GM10266 (cell line): ENCODE data around the gene BUB3.

Experiments
- DNase-seq: peaks from one replicate; pipeline ENCODE4 v3.0.0; 2012; ENCODE audit errors: extremely low spot score
- CTCF ChIP-seq: IDR thresholded peaks from 2 replicates; pipeline ENCODE4 v1.5.1; 2012; ENCODE audit warnings: mild to moderate bottlenecking, low read depth; ENCODE audit not compliant: control insufficient read depth, insufficient read depth; ENCODE audit errors: missing control alignments

Gene BUB3

GRCh38 chr10:123132576-123133477, 21.4 kb upstream of the BUB3 start:
- peak; percentile 94 for TF ChIP-seq CTCF
- peak; percentile 92 for DNase-seq

- DNase-seq = no peak
- TF ChIP-seq CTCF = no peak
Observed at GRCh38 chr10:123133541-123134342, 20.5 kb upstream of the BUB3 start.

- no peak for TF ChIP-seq CTCF
- peak; percentile 32 for DNase-seq
Observed at GRCh38 chr10:123134343-123134914, 19.8 kb upstream of the BUB3 start.

GRCh38 chr10:123134915-123135414, 19.2 kb upstream of the BUB3 start:
- peak; percentile 62 for DNase-seq
- no peak for TF ChIP-seq CTCF

GRCh38 chr10:123135415-123136141, 18.6 kb upstream of the BUB3 start, which contains the start of gene HMX3:
Gene HMX3, plus strand, starts transcription at chr10:123135970. Its CDS starts 81 bp downstream, at chr10:123136051.
- no peak for TF ChIP-seq CTCF
- peak; percentile 90 for DNase-seq

GRCh38 chr10:123136221-123136805, 17.9 kb upstream of the BUB3 start:
- no peak for TF ChIP-seq CTCF
- no peak for DNase-seq
